Natural killer cell (primary cell): Measurements from ENCODE around the gene WFIKKN2. TPM values are rescaled to one million over a fixed set of nuclear protein-coding genes. Genes with fewer than 3 reads are reported as not detected.

Source experiments
- ATAC-seq, 3 donors: fragments of 150-1000 bp in 2 of 3; fragments of 200-7000 bp in 1 of 3; cut with Tn5 transposase; 1 replicate in 1 of 3; 2 replicates in 2 of 3; pipeline ENCODE4 v1.10.0; 2021; ENCODE audit warnings: mild to moderate bottlenecking in 2 of 3, moderate library complexity in 2 of 3
- DNase-seq, 2 donors: peaks; one replicate each; pipeline versions ENCODE4 v3.0.0 to v3.0.0-alpha.2; 2013 to 2021; ENCODE audit warnings: mixed read lengths in 1 of 2
- H3K27ac ChIP-seq: one replicate; pipeline ENCODE4 v1.5.1; 2013; ENCODE audit warnings: mild to moderate bottlenecking, low read length
- H3K27me3 ChIP-seq: one replicate; pipeline ENCODE4 v1.6.1; 2013; ENCODE audit warnings: low read length; ENCODE audit not compliant: control insufficient read depth, insufficient read depth
- H3K36me3 ChIP-seq: one replicate; pipeline ENCODE4 v1.6.1; 2013; ENCODE audit warnings: low read length; ENCODE audit not compliant: control insufficient read depth, insufficient read depth
- H3K4me1 ChIP-seq: one replicate; pipeline ENCODE4 v1.6.1; 2013; ENCODE audit warnings: low read length; ENCODE audit not compliant: control insufficient read depth, insufficient read depth
- H3K4me3 ChIP-seq: one replicate; pipeline ENCODE4 v1.5.1; 2013; ENCODE audit warnings: low read length
- H3K9me3 ChIP-seq: one replicate; pipeline ENCODE4 v1.6.1; 2013; ENCODE audit warnings: low read length; ENCODE audit not compliant: control insufficient read depth, insufficient read depth
- H3K27ac Mint-ChIP-seq, 2 donors: one replicate each; pipeline ENCODE4 v1.8.0; 2022; ENCODE audit warnings: mild to moderate bottlenecking in 2 of 2, mixed read lengths in 2 of 2, moderate library complexity in 1 of 2
- H3K27me3 Mint-ChIP-seq, 2 donors: one replicate each; pipeline ENCODE4 v1.8.0; 2022; ENCODE audit warnings: low read depth in 2 of 2, mixed read lengths in 2 of 2
- H3K36me3 Mint-ChIP-seq: one replicate; pipeline ENCODE4 v1.8.0; 2022; ENCODE audit warnings: mixed read lengths
- H3K4me1 Mint-ChIP-seq, 2 donors: one replicate each; pipeline ENCODE4 v1.8.0; 2022; ENCODE audit warnings: mixed read lengths in 2 of 2
- H3K4me3 Mint-ChIP-seq: one replicate; pipeline ENCODE4 v1.8.0; 2022; ENCODE audit warnings: mild to moderate bottlenecking, moderate library complexity, mixed read lengths
- H3K9me3 Mint-ChIP-seq, 2 donors: one replicate each; pipeline ENCODE4 v1.8.0; 2022; ENCODE audit warnings: mixed read lengths in 2 of 2
- WGBS: methylation state at CpG from one replicate; pipeline ENCODE4 v1.1.7; 2013; ENCODE audit warnings: missing lambda C conversion rate; ENCODE audit not compliant: insufficient coverage; 5-methylcytosine and 5-hydroxymethylcytosine counted together
- intact Hi-C: fragments of 100-400 bp; cut with micrococcal nuclease; formaldehyde crosslinking; loops from one replicate; pipeline ENCODE4 v1.14.2; 2022
- total RNA-seq, 4 donors: library from RNA; stranded (reverse); fragments of 120-200 nt in 1 of 4; gene quantifications; one replicate each; pipeline versions ENCODE4 v1.2.3 to v1.2.4, GENCODE V29; 2013 to 2022
- TF ChIP-seq, protein P1 (sequence below): fragments of 200-600 bp; IDR thresholded peaks from one replicate; pipeline ENCODE4 v1.8.0; 2022; ENCODE audit warnings: antibody characterized with exemption

The WFIKKN2 gene
- total RNA-seq, 3 donors from 2014 or later (not counting 1 experiment from before 2014, with no cell fraction given): not detected

DNA sequence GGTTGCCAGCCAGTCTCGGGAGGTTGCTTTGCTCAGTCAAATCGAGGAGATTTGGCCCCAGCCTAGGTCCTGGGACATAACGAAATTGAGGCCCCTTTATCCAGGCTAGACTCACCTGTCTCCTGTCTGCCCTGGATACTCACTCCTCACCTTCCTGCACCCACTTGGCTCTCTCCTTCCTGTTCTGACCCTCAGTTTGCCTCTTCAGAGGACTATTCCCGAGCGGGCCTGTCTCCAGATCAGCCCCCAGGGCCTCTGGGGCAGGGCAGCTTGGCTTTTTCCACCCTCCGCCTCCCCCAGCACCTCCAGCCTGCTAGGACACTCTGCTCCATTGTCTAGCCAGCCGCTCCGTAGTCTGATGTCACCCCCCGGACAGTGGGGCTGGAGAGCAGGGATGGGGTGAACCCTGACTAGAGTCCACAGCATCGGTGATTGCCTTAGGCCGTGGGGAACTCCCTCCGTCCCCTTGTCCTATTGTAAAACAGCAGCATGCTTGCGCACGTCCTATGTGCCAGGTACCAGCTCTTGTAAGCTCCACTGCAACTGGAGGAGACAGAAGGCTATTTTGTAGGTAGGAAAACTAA is 8.8 kb downstream of the WFIKKN2 start:
- Histone ChIP-seq H3K4me1 (peaks cover 3% of the 10 kb centered on the region), H3K4me3 (no peak overlapping the region), H3K27ac (no peak overlapping the region), H3K36me3 (no peaks in the 10 kb centered on the region), H3K9me3 (no peaks in the 10 kb centered on the region), H3K27me3 (no peaks in the 10 kb centered on the region)
- WGBS: 94% methylated on average over 14 of the region's 14 CpGs
- DNase-seq (no peak), ATAC-seq (no peak)
- no peaks in the 10 kb centered on the region for H3K4me1 Mint-ChIP-seq
- H3K36me3 Mint-ChIP-seq: no peaks in the 10 kb centered on the region
- H3K27ac Mint-ChIP-seq: no peak overlapping the region
- TF ChIP-seq, protein P1, sequence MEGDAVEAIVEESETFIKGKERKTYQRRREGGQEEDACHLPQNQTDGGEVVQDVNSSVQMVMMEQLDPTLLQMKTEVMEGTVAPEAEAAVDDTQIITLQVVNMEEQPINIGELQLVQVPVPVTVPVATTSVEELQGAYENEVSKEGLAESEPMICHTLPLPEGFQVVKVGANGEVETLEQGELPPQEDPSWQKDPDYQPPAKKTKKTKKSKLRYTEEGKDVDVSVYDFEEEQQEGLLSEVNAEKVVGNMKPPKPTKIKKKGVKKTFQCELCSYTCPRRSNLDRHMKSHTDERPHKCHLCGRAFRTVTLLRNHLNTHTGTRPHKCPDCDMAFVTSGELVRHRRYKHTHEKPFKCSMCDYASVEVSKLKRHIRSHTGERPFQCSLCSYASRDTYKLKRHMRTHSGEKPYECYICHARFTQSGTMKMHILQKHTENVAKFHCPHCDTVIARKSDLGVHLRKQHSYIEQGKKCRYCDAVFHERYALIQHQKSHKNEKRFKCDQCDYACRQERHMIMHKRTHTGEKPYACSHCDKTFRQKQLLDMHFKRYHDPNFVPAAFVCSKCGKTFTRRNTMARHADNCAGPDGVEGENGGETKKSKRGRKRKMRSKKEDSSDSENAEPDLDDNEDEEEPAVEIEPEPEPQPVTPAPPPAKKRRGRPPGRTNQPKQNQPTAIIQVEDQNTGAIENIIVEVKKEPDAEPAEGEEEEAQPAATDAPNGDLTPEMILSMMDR: no peak
- intact Hi-C loops: loop anchor here (5.0 kb wide), 1 partner anchor 62 kb away; no protein-coding TSS in a partner anchor
- H3K4me3 Mint-ChIP-seq: no peak overlapping the region
- H3K27me3 Mint-ChIP-seq: no peaks in the 10 kb centered on the region
- no peaks in the 10 kb centered on the region for H3K9me3 Mint-ChIP-seq

DNA sequence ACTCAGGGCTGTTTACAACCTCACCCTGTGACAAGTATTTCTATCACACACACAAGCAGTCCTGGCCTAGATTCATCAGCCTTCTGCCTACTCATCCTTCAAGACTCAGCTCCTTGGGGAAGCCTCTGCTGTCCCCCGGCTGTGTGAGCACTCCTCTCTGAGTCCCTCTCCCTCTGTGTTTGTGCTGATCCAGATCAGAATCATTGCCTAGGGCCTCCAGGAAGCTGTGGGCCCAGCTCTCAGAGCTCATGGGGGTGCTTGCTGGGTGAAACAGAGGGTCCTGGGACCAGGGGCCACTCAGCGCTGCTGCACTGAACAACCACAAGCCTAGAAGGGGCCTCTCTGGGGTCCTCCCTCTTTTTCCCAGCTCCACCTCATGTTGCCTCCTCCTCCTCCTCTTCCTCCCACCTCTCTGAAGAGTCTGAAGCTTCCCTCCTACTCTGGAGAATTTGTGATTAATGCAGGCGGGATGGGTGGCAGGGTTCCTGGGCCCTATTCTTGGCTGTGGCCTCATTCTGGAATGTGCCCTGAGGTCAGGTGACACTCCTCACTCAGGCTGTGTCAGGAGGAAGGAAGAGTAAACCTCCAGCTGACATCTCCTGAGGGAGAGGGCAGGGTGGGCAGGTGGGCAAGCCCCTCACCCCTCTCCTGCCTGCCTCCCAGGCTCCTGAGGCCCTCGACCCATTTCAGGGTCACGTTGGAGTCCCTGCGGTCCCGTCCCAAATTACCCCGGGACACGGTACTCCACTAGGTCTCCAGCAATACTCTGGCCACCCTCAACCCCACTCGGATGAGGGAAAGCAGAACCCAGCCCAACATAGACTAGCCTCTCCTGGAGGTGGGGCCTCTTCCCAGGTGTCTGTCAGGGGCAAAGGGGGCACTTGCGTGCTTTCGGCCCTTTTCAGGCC is 10.1 kb downstream of the WFIKKN2 start:
- Mint-ChIP-seq H3K4me1 (no peaks in the 10 kb centered on the region), H3K36me3 (no peaks in the 10 kb centered on the region), H3K27me3 (no peaks in the 10 kb centered on the region), H3K4me3 (no peak overlapping the region), H3K9me3 (no peaks in the 10 kb centered on the region), H3K27ac (no peak overlapping the region)
- H3K9me3 ChIP-seq: no peaks in the 10 kb centered on the region
- DNase-seq (no peak), ATAC-seq (no peak)
- TF ChIP-seq, protein P1: no peak
- intact Hi-C loops: no loop called here
- 88% methylated on average over 12 of the region's 12 CpGs for WGBS
- H3K36me3 ChIP-seq: no peaks in the 10 kb centered on the region
- peaks cover 3% of the 10 kb centered on the region for H3K4me1 ChIP-seq
- no peaks in the 10 kb centered on the region for H3K27me3 ChIP-seq
- no peak overlapping the region for H3K27ac ChIP-seq
- H3K4me3 ChIP-seq: no peak overlapping the region

DNA sequence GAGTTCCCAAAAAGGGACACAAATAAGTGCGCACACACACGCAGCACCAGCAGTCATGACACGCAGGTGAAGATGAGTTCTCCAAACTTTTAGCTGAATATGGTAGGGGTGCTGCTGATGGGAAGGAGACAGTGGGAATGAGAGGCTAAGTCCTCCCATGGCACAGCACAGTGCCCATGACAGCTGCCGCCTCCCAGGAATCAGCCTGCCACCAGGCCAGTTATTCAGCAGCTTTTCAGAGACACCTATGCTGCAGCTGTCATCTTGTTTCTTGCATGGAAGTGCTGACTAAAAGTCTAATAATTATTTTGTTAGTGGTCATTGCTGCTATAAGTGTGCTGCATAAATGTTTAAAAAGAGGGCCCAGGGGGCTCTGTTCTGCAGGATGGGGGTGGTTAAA is 12.2 kb downstream of the WFIKKN2 start:
- TF ChIP-seq, protein P1: no peak
- no peaks in the 10 kb centered on the region for H3K27me3 ChIP-seq
- DNase-seq: no peak
- no peak overlapping the region for H3K27ac ChIP-seq
- Mint-ChIP-seq H3K4me1 (peaks cover 10 to 11% of the 10 kb centered on the region in 2 donors), H3K4me3 (no peak overlapping the region), H3K27me3 (no peaks in the 10 kb centered on the region), H3K9me3 (no peaks in the 10 kb centered on the region), H3K36me3 (no peaks in the 10 kb centered on the region), H3K27ac (no peak overlapping the region)
- no peak for ATAC-seq
- H3K4me3 ChIP-seq: no peak overlapping the region
- intact Hi-C loops: no loop called here
- 96% methylated on average over 4 of the region's 4 CpGs for WGBS
- H3K9me3 ChIP-seq: no peaks in the 10 kb centered on the region
- H3K4me1 ChIP-seq: peaks cover 10% of the 10 kb centered on the region
- H3K36me3 ChIP-seq: no peaks in the 10 kb centered on the region
